Esophagus muscularis mucosa (tissue), 4 donors: Measurements from ENCODE around the gene ITLN1. TPM values are rescaled to one million over a fixed set of nuclear protein-coding genes. Genes with fewer than 3 reads are reported as not detected.
A peak's percentile ranks its signal among the peaks of the same experiment; 100 is the strongest.
"Not testable (repeated sequence)": the region's sequence is repeated elsewhere in the genome, so short reads cannot be mapped to it uniquely, and the experiment has no call there.

Experiments used
- DNase-seq: peaks from one replicate; pipeline ENCODE4 v3.0.0-alpha.2; 2017; ENCODE audit errors: extremely low spot score
- H3K27ac ChIP-seq, 4 donors: fragments of 200-600 bp; sonication (generic); replicated peaks in 1 of 4; 1 replicate in 3 of 4; 2 replicates in 1 of 4; pipeline ENCODE4 v1.5.1; 2016 to 2019; ENCODE audit warnings: mild to moderate bottlenecking in 1 of 4
- H3K27me3 ChIP-seq, 4 donors: fragments of 200-600 bp; sonication (generic); one replicate each; pipeline versions ENCODE4 v1.5.1 to v1.6.0; 2016 to 2019
- H3K36me3 ChIP-seq, 4 donors: fragments of 200-600 bp; sonication (generic); one replicate each; pipeline ENCODE4 v1.5.1; 2016 to 2019
- H3K4me1 ChIP-seq, 4 donors: fragments of 200-600 bp; sonication (generic); one replicate each; pipeline ENCODE4 v1.5.1; 2016 to 2019
- H3K4me3 ChIP-seq, 4 donors: fragments of 200-600 bp; sonication (generic); 1 replicate in 2 of 4; 2 replicates in 2 of 4; pipeline ENCODE4 v1.5.1; 2016 to 2019; ENCODE audit warnings: mild to moderate bottlenecking in 4 of 4, moderate library complexity in 1 of 4
- H3K9me3 ChIP-seq, 4 donors: fragments of 200-600 bp; sonication (generic); 1 replicate in 3 of 4; 2 replicates in 1 of 4; pipeline ENCODE4 v1.5.1; 2016 to 2019
- CTCF ChIP-seq, 3 experiments: fragments of 200-600 bp in 2 of 3; fragments of 450-650 bp in 1 of 3; sonication (generic) in 2 of 3; IDR thresholded peaks; one replicate each; pipeline ENCODE4 v1.5.1; 2017 to 2019; ENCODE audit warnings: antibody characterized with exemption in 3 of 3, mild to moderate bottlenecking in 2 of 3, moderate library complexity in 1 of 3
- EP300 ChIP-seq: sonication (generic); formaldehyde crosslinking; IDR thresholded peaks from one replicate; pipeline ENCODE4 v1.6.1; 2017; ENCODE audit warnings: antibody characterized with exemption
- POLR2A ChIP-seq: fragments of 450-650 bp; IDR thresholded peaks from one replicate; pipeline ENCODE4 v1.6.1; 2017; ENCODE audit warnings: antibody characterized with exemption, moderate library complexity, mild to moderate bottlenecking, low read depth
- POLR2AphosphoS5 ChIP-seq, 2 donors: sonication (generic); formaldehyde crosslinking; IDR thresholded peaks; one replicate each; pipeline ENCODE4 v1.6.1; 2017; ENCODE audit warnings: antibody characterized with exemption in 2 of 2
- WGBS: methylation state at CpG from one replicate; pipeline ENCODE4 v1.1.5; 2018; 5-methylcytosine and 5-hydroxymethylcytosine counted together
- intact Hi-C: fragments of 100-400 bp; cut with DNase I; formaldehyde crosslinking; loops from one replicate; pipeline ENCODE4 v1.15.1; 2023
- total RNA-seq, 4 donors: library from RNA; depleted of rRNA; stranded (reverse); fragments of >200 nt; gene quantifications; one replicate each; pipeline versions ENCODE4 v1.1.0 to v1.2.1, GENCODE V29; 2016

Gene ITLN1
- total RNA-seq, 4 donors from 2014 or later: 0.66 to 2.2 TPM; not detected in 2

GRCh38 chr1:160874935-160875334 is 10.0 kb downstream of the ITLN1 start:
- no peak overlapping the region for H3K27ac ChIP-seq
- 70% methylated on average over 3 of the region's 3 CpGs for WGBS
- intact Hi-C loops: no loop called here
- H3K9me3 ChIP-seq: no peaks in the 10 kb centered on the region
- no peaks in the 10 kb centered on the region for H3K27me3 ChIP-seq
- no peak for TF ChIP-seq CTCF (IDR thresholded peaks at IDR 0.05)
- TF ChIP-seq EP300: no peak
- no peak for TF ChIP-seq POLR2AphosphoS5 (IDR thresholded peaks at IDR 0.05)
- TF ChIP-seq POLR2A: no peak
- H3K4me1 ChIP-seq: no peaks in the 10 kb centered on the region
- no peaks in the 10 kb centered on the region for H3K36me3 ChIP-seq
- no peak for DNase-seq
- no peak overlapping the region for H3K4me3 ChIP-seq

DNA sequence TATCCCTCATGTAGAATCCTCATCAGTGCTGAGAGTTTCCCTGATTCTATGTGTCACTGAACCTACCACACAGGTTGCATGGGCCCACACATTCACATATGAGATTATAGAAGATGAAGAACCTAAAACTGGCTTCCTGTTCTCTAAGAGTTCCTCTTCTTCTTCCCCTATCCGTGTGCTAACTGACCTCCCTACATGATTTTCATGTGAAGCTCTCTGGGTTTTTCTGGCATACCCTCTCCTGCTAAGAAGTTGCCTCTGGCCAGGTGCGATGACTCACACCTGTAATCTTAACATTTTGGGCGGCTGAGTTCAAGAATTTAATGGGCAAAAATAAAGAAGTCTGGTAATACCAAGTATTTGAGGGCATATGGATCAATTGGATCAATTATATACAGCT is 16.8 kb downstream of the ITLN1 start:
- Histone ChIP-seq H3K9me3 (no peaks in the 10 kb centered on the region), H3K4me1 (no peaks in the 10 kb centered on the region), H3K4me3 (no peak overlapping the region), H3K36me3 (no peaks in the 10 kb centered on the region), H3K27me3 (peaks cover 0 to 3% (median 0%) of the 10 kb centered on the region in 4 donors), H3K27ac (no peak overlapping the region)
- intact Hi-C loops: no loop called here
- WGBS: 56% methylated on average over 3 of the region's 3 CpGs
- TF ChIP-seq CTCF (IDR thresholded peaks at IDR 0.05) (no peak), POLR2A (no peak), POLR2AphosphoS5 (IDR thresholded peaks at IDR 0.05) (no peak), EP300 (no peak)
- no peak for DNase-seq

DNA sequence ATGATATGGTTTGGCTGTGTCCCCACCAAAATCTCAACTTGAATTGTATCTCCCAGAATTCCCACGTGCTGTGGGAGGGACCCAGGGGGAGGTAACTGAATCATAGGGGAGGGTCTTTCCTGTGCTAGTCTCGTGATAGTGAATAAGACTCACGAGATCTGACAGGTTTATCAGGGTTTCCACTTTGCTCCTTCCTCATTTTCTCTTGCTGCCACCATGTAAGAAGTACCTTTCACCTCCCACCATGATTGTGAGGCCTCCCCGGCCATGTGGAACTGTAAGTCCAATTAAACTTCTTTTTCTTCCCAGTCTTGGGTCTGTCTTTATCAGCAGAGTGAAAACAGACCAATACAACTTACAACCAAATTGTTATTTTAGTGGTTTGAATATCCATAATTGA is 17.3 kb downstream of the ITLN1 start:
- DNase-seq: not testable (repeated sequence)

DNA sequence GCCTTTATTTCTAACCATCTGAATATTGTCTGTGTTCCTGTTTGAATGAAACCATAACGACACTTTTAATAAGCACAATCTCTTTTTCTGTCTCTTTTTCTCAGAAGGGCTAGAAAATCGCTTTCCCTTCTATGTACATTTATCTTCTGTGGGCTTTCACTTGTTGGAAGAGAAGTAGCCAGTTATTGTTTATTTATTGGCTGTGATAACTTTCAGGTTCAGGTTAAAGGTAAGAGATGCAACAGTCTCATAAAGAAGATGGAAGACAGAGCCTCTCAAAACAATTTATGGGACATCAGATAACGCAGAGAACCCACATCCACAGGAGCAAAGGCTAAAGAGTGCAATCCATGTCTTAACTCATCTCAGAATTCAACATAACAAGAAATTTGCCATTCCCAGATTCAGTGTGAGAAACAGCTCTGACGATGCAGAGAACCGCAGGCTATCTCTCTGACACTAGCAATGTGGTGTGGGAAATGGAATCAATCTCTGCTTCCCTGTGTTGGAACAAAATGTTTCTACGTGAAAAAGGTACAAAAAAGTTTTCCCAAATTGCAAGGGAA is 18.2 kb downstream of the ITLN1 start:
- intact Hi-C loops: no loop called here

More for the DNA sequence above, 17.3 kb downstream of the ITLN1 start:
- H3K9me3 ChIP-seq, intact Hi-C loops, H3K4me1 ChIP-seq, H3K27me3 ChIP-seq, H3K36me3 ChIP-seq, H3K27ac ChIP-seq, H3K4me3 ChIP-seq: not testable (repeated sequence)
- WGBS: 37% methylated on average over 4 of the region's 4 CpGs

More for the DNA sequence above, 18.2 kb downstream of the ITLN1 start:
- DNase-seq: peak; percentile 14
- H3K9me3 ChIP-seq: no peaks in the 10 kb centered on the region
- TF ChIP-seq EP300 (no peak), POLR2AphosphoS5 (IDR thresholded peaks at IDR 0.05) (no peak), POLR2A (no peak), CTCF (IDR thresholded peaks at IDR 0.05) (no peak)
- no peak overlapping the region for H3K4me3 ChIP-seq
- 44% methylated on average over 6 of the region's 6 CpGs for WGBS
- no peaks in the 10 kb centered on the region for H3K36me3 ChIP-seq
- no peak overlapping the region for H3K27ac ChIP-seq
- peaks cover 0 to 16% (median 0%) of the 10 kb centered on the region in 4 donors for H3K27me3 ChIP-seq
- H3K4me1 ChIP-seq: no peaks in the 10 kb centered on the region
